Upper lobe of right lung (tissue), 1 donor: ENCODE results near the gene CACNA2D4. TPM values are rescaled to one million over a fixed set of nuclear protein-coding genes. Genes with fewer than 3 reads are reported as not detected.

Source experiments
- ATAC-seq: fragments of 200-7000 bp; cut with Tn5 transposase; one replicate; pipeline ENCODE4 v1.9.1; 2020; ENCODE audit warnings: mild to moderate bottlenecking, moderate library complexity
- DNase-seq: peaks from one replicate; pipeline ENCODE4 v3.0.0-alpha.2; 2020
- H3K27ac ChIP-seq: fragments of 200-600 bp; one replicate; pipeline ENCODE4 v1.8.0; 2022
- H3K27me3 ChIP-seq: fragments of 200-600 bp; one replicate; pipeline ENCODE4 v1.8.0; 2022; ENCODE audit warnings: mild to moderate bottlenecking
- H3K36me3 ChIP-seq: fragments of 200-600 bp; one replicate; pipeline ENCODE4 v1.8.0; 2022
- H3K4me1 ChIP-seq: fragments of 200-600 bp; one replicate; pipeline ENCODE4 v1.8.0; 2022
- H3K4me3 ChIP-seq: fragments of 200-600 bp; one replicate; pipeline ENCODE4 v1.8.0; 2022; ENCODE audit warnings: mild to moderate bottlenecking
- H3K9me3 ChIP-seq: fragments of 200-600 bp; one replicate; pipeline ENCODE4 v1.8.0; 2022
- intact Hi-C: fragments of 100-400 bp; cut with DNase I; formaldehyde crosslinking; loops from one replicate; pipeline ENCODE4 v1.11.0; 2022
- total RNA-seq: library from RNA; stranded (reverse); fragmentation: NEBNext Ultra II Directional; extraction: Animal tissue kit (Norgen Biotek cat#: 25700); gene quantifications from one replicate; pipeline ENCODE4 v1.2.1, GENCODE V29; 2021
- TF ChIP-seq, protein P1 (sequence below): fragments of 200-600 bp; IDR thresholded peaks from one replicate; pipeline ENCODE4 v1.8.0; 2022; ENCODE audit warnings: antibody characterized with exemption
- donor health status: DM: no; HTN: yes; CAD: no; lungs with severe emphysema.

Gene CACNA2D4
- total RNA-seq, 1 donor from 2014 or later: 5.5 TPM

DNA sequence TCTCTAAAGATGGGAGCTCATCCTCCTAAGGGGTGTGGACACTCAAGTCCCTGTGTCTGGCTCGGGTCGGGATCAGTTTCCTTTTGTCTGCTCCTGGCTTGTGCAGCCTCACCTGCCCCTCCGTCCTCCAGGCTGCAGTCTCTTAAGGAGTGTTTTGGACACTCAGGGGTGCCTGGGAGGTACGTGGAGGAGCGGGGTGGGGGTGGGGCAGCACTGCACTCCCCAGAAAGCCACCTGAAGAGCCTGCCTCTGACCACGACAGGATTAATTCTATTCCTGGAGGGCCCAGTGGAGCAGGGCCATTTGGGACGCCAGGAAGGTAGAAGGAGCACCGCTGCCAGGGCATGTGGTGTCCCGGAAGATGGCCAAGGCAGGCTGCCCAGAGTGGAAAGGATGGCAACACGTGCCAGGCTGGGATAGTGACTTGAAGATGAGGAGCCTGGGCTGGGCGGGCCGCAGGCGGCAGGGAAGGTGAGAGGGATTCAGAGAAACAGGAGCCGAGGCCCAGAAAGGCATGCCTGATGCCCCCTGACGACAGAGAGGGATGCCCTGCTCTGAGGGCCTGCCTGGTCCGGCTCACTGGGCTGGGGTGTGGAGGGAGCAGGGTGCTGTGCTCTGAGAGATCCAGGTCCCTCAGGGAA is 112.9 kb downstream of the CACNA2D4 start:
- Histone ChIP-seq H3K27me3 (no peaks in the 10 kb centered on the region), H3K9me3 (no peaks in the 10 kb centered on the region), H3K4me1 (no peaks in the 10 kb centered on the region), H3K27ac (no peak overlapping the region), H3K36me3 (no peaks in the 10 kb centered on the region), H3K4me3 (no peak overlapping the region)
- intact Hi-C loops: loop anchor here (10.0 kb wide), 1 partner anchor 229 kb away; no protein-coding TSS in a partner anchor
- TF ChIP-seq, protein P1, sequence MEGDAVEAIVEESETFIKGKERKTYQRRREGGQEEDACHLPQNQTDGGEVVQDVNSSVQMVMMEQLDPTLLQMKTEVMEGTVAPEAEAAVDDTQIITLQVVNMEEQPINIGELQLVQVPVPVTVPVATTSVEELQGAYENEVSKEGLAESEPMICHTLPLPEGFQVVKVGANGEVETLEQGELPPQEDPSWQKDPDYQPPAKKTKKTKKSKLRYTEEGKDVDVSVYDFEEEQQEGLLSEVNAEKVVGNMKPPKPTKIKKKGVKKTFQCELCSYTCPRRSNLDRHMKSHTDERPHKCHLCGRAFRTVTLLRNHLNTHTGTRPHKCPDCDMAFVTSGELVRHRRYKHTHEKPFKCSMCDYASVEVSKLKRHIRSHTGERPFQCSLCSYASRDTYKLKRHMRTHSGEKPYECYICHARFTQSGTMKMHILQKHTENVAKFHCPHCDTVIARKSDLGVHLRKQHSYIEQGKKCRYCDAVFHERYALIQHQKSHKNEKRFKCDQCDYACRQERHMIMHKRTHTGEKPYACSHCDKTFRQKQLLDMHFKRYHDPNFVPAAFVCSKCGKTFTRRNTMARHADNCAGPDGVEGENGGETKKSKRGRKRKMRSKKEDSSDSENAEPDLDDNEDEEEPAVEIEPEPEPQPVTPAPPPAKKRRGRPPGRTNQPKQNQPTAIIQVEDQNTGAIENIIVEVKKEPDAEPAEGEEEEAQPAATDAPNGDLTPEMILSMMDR: no peak
- ATAC-seq (no peak), DNase-seq (peak; percentile 55)

DNA sequence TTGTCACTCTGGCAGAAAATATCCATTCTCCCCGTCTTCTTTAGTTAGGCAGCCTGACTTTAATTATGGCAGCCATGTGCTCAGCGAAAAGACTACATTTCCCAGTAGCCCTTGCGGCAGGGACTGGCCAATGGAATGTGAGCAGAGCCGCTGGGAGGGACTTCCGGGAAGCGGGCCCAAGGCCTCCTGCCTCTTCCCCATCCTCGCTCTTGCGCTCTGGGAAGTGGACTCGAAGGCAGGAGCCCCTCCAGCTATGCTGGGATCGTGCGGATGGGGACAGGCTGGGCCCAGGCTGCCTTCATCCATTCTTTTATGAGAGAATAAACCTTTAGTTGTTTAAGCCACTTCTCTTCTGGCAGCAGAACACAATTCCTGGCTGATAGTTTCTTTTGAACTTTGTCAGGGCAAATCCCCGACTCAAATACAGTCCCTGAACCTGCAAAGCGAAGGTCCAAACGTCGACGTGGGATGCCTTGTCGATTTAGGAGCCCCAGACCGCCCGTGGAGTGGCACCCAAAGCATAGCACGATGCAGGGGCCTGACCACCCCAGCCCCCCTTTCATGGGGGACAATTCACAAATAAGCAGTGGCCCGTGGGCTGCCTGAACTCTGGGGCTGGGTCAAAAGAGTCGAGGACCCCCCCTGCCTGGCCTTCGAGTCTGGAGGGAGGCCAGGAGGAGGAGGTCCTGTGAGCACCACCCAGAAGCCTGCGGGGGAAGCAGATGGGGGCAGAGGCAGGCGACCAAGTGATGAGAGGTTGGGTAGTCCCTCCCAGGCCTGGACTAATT is 113.7 kb downstream of the CACNA2D4 start:
- intact Hi-C loops: loop anchor here (10.0 kb wide), 1 partner anchor 230 kb away; no protein-coding TSS in a partner anchor
- Histone ChIP-seq H3K27ac (no peak overlapping the region), H3K9me3 (no peaks in the 10 kb centered on the region), H3K4me3 (no peak overlapping the region), H3K27me3 (no peaks in the 10 kb centered on the region), H3K4me1 (no peaks in the 10 kb centered on the region), H3K36me3 (no peaks in the 10 kb centered on the region)
- TF ChIP-seq, protein P1: no peak
- DNase-seq (peak; percentile 91), ATAC-seq (peak; percentile 92)

DNA sequence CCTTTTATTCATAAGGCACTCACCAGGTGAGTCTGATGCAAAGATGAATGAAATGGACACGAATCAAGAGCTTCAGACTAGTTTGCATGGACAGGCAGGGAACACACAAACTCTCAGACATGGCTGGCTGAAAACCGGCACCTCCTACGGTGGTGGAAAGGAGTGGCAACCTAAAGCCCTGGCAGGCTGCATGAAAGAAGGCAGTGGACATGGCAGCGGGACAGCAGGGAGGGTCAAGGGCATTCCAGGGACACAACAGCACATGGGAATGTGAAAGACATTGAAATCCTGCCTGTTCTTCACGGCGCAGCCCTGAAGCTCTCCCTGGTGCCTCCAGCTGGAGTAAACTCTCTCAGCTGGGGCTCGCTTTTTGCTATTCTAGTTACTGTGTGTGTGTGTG is 114.7 kb downstream of the CACNA2D4 start:
- H3K9me3 ChIP-seq: no peaks in the 10 kb centered on the region
- H3K36me3 ChIP-seq: no peaks in the 10 kb centered on the region
- TF ChIP-seq, protein P1: no peak
- intact Hi-C loops: loop anchor here (10.0 kb wide), 1 partner anchor 231 kb away; no protein-coding TSS in a partner anchor
- no peaks in the 10 kb centered on the region for H3K4me1 ChIP-seq
- ATAC-seq (no peak), DNase-seq (no peak)
- no peak overlapping the region for H3K4me3 ChIP-seq
- H3K27ac ChIP-seq: no peak overlapping the region
- no peaks in the 10 kb centered on the region for H3K27me3 ChIP-seq

DNA sequence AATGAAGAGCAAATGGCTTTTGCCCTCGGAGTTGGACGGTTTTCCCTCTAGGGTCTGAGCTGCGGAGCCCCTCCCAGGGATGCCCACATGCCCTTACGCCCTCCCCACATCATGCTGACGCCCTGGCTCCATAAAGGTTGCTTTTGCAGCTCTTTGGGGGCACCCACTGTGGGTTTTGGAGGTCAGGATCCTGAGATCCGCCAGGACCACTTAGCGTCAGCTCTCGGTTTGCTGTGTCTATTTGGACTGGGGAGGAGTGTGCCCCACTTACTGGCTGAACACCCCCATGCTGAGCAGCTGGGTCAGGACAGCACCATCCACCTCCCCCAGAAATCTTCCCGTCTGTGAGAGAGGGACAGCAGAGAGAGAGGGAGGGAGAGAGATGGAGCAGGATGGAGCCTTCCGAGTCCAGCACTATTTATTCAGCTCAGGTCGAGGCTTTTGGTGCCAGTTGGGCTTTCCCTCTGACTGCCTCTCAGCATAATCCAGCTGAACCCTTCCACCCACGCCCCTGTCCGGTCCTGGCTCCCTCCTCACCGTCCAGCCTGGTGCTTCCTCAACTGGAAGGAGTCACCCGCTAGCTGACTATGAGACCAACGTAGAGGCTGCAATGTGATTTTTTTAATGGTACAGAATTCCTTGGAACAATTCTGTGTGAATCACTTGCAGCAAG is 117.0 kb downstream of the CACNA2D4 start:
- DNase-seq (peak; percentile 38), ATAC-seq (no peak)
- intact Hi-C loops: loop anchor here (10.0 kb wide), 1 partner anchor 233 kb away; no protein-coding TSS in a partner anchor
- Histone ChIP-seq H3K36me3 (no peaks in the 10 kb centered on the region), H3K4me3 (no peak overlapping the region), H3K27ac (no peak overlapping the region), H3K27me3 (no peaks in the 10 kb centered on the region), H3K4me1 (no peaks in the 10 kb centered on the region), H3K9me3 (no peaks in the 10 kb centered on the region)
- TF ChIP-seq, protein P1: no peak

DNA sequence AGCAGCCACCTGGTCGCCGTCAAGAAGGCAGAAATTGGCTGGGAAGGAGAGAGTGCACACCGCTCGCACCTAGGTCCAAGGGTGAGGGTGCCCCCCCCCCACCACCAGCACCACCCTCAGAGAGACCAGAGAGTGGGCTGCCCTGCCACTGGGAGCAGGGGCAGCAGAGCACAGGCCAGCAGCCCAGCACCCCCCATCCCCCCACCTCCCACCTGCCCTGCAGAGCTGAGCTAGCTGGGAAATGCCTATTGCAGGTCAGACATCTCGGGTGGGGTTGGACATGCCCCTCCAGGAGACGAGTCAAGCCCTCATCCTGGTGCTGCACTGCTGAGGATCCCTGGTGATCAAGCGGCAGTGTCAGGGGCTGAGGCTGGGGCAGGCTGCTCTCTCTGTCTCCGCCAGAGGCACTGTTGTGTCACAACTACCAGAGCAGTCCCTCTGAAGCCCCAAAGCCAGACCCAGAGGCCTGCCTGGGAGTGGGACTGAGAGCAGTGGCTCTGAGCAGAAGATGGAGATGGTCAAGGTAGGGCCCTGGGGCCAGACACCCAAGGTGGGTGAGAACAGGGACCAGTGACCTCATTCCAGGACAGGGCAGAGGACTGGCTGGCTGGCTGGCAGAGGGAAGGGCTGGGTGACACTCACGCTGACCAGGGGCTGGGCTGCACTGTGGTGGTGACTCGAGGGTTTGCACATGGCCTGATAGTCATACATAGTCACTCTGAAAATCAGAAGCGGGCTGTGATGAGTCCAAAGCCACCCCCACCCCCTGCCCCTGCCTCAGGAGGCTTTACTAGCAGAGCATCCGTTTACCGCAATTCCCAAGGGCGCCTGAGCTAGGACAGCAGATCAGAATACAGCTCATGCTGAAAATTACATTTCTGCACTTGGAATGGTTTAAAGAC is 117.8 kb downstream of the CACNA2D4 start:
- H3K4me1 ChIP-seq: peaks cover 3% of the 10 kb centered on the region
- DNase-seq (peak; percentile 69), ATAC-seq (no peak)
- no peak overlapping the region for H3K4me3 ChIP-seq
- no peaks in the 10 kb centered on the region for H3K27me3 ChIP-seq
- no peaks in the 10 kb centered on the region for H3K36me3 ChIP-seq
- TF ChIP-seq, protein P1: peak; percentile 49
- intact Hi-C loops: loop anchor here (10.0 kb wide), 1 partner anchor 234 kb away; no protein-coding TSS in a partner anchor
- H3K9me3 ChIP-seq: no peaks in the 10 kb centered on the region
- no peak overlapping the region for H3K27ac ChIP-seq
